NCI-H1092 (cell line): ENCODE results near the gene EPHB3.

ENCODE experiments used
- DNase-seq: peaks from one replicate; lab custom pipeline; 2025; lab: John Stamatoyannopoulos, UW

EPHB3 gene

GRCh38 chr3:184543843-184544512 is 17.6 kb upstream of the EPHB3 start:
- DNase-seq = peak; percentile 70

GRCh38 chr3:184544513-184544861 is 17.1 kb upstream of the EPHB3 start:
- DNase-seq = no peak

- no peak for DNase-seq
Observed at GRCh38 chr3:184545769-184546168, 15.8 kb upstream of the EPHB3 start.

GRCh38 chr3:184546252-184546651 is 15.3 kb upstream of the EPHB3 start:
- DNase-seq = no peak

GRCh38 chr3:184549796-184550577 is 11.6 kb upstream of the EPHB3 start:
- DNase-seq = no peak

- no peak for DNase-seq
Observed at GRCh38 chr3:184551103-184551502, 10.5 kb upstream of the EPHB3 start.

- no peak for DNase-seq
Observed at GRCh38 chr3:184551614-184552256, 9.8 kb upstream of the EPHB3 start.

- no peak for DNase-seq
Observed at GRCh38 chr3:184552296-184552695, 9.3 kb upstream of the EPHB3 start.

GRCh38 chr3:184552863-184553262 is 8.7 kb upstream of the EPHB3 start:
- DNase-seq = no peak

- DNase-seq = no peak
Observed at GRCh38 chr3:184553385-184553784, 8.2 kb upstream of the EPHB3 start.

- DNase-seq = no peak
Observed at GRCh38 chr3:184554461-184554860, 7.1 kb upstream of the EPHB3 start.

GRCh38 chr3:184556582-184557347 is 4.8 kb upstream of the EPHB3 start:
- DNase-seq = no peak

GRCh38 chr3:184557348-184557950 is 4.1 kb upstream of the EPHB3 start:
- no peak for DNase-seq

- DNase-seq = no peak
Observed at GRCh38 chr3:184558726-184559125, 2.9 kb upstream of the EPHB3 start.

- peak; percentile 93 for DNase-seq
Observed at GRCh38 chr3:184559336-184559735, 2.2 kb upstream of the EPHB3 start.

GRCh38 chr3:184560531-184560930 is 1.1 kb upstream of the EPHB3 start:
- DNase-seq = no peak

- no peak for DNase-seq
Observed at GRCh38 chr3:184561913-184562877, 610 bp downstream of the EPHB3 start.

GRCh38 chr3:184562878-184563560 is 1.4 kb downstream of the EPHB3 start:
- DNase-seq = peak; percentile 37

GRCh38 chr3:184563561-184563925 is 2.0 kb downstream of the EPHB3 start:
- no peak for DNase-seq

GRCh38 chr3:184563941-184564684 is 2.5 kb downstream of the EPHB3 start:
- no peak for DNase-seq
